ENCODE data around the gene ABLIM2. TPM values are rescaled to one million over a fixed set of nuclear protein-coding genes. Genes with fewer than 3 reads are reported as not detected.

The ABLIM2 gene
- total and polyA plus RNA-seq, 2 experiments from 2014 or later = 1.5 to 4.3 TPM

DNA sequence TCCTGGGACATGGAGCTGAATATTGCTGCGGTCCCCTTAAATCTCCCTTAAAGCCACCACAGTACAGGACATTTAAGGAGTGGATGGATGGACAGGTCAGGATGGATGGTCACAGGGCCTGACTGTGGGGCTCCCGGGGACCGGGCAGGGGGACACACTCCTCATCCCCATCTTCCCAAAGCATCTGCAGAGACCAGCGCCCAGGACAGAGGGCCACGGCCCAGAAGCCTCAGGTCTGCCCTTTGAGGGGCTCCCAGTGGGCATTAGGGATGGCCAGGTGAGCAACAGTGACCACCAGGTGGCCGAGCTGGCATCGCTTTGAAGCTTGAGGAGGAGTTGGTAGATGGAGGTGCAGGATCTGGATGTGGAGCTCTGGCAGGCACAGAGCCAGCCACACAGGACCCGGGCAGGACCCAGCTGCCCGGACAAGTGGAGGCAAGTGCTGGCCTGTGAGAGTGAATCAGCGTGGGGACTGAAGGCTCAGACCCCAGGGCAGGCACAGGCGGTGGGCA, 51.4 kb downstream of the ABLIM2 start:
- no peaks in the 10 kb centered on the region for H3K9me2 ChIP-seq (ENCODE audit: insufficient read depth)
- H3K79me2 ChIP-seq (replicated peaks; ENCODE audit: insufficient read depth) = no peaks in the 10 kb centered on the region
- Mint-ChIP-seq H3K4me3 (no peak overlapping the region), H3K9me3 (peaks cover 2% of the 10 kb centered on the region; the same call in 1 of the 3 replicates), H3K27ac (no peak overlapping the region), H3K27me3 (ENCODE audit: insufficient read depth, low read depth, poor library complexity) (peaks cover 24% of the 10 kb centered on the region), H3K36me3 (ENCODE audit: low read depth) (no peaks in the 10 kb centered on the region; the same call in 2 of the 3 replicates), H3K4me1 (peaks cover 45% of the 10 kb centered on the region)
- H2AFZ ChIP-seq = no peak overlapping the region
- no peaks in the 10 kb centered on the region for H3K27me3 ChIP-seq (ENCODE audit: insufficient read depth)
- H3K27ac ChIP-seq (ENCODE audit: low read depth) = no peak overlapping the region
- ATAC-seq (no peak), DNase-seq (ENCODE audit: low spot score) (no peak)
- H4K20me1 ChIP-seq (replicated peaks; ENCODE audit: insufficient read depth) = no peaks in the 10 kb centered on the region
- no peak overlapping the region for H3K4me2 ChIP-seq
- H3K36me3 ChIP-seq (ENCODE audit: insufficient read depth) = no peaks in the 10 kb centered on the region
- peaks cover 34% of the 10 kb centered on the region for H3K4me1 ChIP-seq (ENCODE audit: insufficient read depth)
- no peaks in the 10 kb centered on the region for H3F3A ChIP-seq (replicated peaks; ENCODE audit: low read depth)
- no peak for TF ChIP-seq POLR2AphosphoS5 (IDR thresholded peaks at IDR 0.05; ENCODE audit: low read depth)
- TF ChIP-seq, protein P1, sequence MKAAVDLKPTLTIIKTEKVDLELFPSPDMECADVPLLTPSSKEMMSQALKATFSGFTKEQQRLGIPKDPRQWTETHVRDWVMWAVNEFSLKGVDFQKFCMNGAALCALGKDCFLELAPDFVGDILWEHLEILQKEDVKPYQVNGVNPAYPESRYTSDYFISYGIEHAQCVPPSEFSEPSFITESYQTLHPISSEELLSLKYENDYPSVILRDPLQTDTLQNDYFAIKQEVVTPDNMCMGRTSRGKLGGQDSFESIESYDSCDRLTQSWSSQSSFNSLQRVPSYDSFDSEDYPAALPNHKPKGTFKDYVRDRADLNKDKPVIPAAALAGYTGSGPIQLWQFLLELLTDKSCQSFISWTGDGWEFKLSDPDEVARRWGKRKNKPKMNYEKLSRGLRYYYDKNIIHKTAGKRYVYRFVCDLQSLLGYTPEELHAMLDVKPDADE (IDR thresholded peaks at IDR 0.05) = no peak
- TF ChIP-seq EZH2phosphoT487 (IDR thresholded peaks at IDR 0.05; ENCODE audit: unreplicated experiment) = no peak
- TF ChIP-seq, protein P2, sequence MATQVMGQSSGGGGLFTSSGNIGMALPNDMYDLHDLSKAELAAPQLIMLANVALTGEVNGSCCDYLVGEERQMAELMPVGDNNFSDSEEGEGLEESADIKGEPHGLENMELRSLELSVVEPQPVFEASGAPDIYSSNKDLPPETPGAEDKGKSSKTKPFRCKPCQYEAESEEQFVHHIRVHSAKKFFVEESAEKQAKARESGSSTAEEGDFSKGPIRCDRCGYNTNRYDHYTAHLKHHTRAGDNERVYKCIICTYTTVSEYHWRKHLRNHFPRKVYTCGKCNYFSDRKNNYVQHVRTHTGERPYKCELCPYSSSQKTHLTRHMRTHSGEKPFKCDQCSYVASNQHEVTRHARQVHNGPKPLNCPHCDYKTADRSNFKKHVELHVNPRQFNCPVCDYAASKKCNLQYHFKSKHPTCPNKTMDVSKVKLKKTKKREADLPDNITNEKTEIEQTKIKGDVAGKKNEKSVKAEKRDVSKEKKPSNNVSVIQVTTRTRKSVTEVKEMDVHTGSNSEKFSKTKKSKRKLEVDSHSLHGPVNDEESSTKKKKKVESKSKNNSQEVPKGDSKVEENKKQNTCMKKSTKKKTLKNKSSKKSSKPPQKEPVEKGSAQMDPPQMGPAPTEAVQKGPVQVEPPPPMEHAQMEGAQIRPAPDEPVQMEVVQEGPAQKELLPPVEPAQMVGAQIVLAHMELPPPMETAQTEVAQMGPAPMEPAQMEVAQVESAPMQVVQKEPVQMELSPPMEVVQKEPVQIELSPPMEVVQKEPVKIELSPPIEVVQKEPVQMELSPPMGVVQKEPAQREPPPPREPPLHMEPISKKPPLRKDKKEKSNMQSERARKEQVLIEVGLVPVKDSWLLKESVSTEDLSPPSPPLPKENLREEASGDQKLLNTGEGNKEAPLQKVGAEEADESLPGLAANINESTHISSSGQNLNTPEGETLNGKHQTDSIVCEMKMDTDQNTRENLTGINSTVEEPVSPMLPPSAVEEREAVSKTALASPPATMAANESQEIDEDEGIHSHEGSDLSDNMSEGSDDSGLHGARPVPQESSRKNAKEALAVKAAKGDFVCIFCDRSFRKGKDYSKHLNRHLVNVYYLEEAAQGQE (IDR thresholded peaks at IDR 0.05; ENCODE audit: unreplicated experiment) = no peak
- TF ChIP-seq, protein P3, sequence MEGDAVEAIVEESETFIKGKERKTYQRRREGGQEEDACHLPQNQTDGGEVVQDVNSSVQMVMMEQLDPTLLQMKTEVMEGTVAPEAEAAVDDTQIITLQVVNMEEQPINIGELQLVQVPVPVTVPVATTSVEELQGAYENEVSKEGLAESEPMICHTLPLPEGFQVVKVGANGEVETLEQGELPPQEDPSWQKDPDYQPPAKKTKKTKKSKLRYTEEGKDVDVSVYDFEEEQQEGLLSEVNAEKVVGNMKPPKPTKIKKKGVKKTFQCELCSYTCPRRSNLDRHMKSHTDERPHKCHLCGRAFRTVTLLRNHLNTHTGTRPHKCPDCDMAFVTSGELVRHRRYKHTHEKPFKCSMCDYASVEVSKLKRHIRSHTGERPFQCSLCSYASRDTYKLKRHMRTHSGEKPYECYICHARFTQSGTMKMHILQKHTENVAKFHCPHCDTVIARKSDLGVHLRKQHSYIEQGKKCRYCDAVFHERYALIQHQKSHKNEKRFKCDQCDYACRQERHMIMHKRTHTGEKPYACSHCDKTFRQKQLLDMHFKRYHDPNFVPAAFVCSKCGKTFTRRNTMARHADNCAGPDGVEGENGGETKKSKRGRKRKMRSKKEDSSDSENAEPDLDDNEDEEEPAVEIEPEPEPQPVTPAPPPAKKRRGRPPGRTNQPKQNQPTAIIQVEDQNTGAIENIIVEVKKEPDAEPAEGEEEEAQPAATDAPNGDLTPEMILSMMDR (conservative IDR thresholded peaks at IDR 0.05; ENCODE audit: low read depth in 2 of 2) = no peak
- no peak for TF ChIP-seq CREB1 (CRISPR knock-in tag; IDR thresholded peaks at IDR 0.05; ENCODE audit: low read depth)
- TF ChIP-seq NANOG (IDR thresholded peaks at IDR 0.05; ENCODE audit: borderline replicate concordance) = no peak
- no peak for TF ChIP-seq JUNB (IDR thresholded peaks at IDR 0.05; ENCODE audit: unreplicated experiment)
- TF ChIP-seq EZH2 (IDR thresholded peaks at IDR 0.05; ENCODE audit: low read depth, unreplicated experiment) = no peak
- TF ChIP-seq STAT1 (IDR thresholded peaks at IDR 0.05; ENCODE audit: unreplicated experiment) = no peak
- TF ChIP-seq, protein P4, sequence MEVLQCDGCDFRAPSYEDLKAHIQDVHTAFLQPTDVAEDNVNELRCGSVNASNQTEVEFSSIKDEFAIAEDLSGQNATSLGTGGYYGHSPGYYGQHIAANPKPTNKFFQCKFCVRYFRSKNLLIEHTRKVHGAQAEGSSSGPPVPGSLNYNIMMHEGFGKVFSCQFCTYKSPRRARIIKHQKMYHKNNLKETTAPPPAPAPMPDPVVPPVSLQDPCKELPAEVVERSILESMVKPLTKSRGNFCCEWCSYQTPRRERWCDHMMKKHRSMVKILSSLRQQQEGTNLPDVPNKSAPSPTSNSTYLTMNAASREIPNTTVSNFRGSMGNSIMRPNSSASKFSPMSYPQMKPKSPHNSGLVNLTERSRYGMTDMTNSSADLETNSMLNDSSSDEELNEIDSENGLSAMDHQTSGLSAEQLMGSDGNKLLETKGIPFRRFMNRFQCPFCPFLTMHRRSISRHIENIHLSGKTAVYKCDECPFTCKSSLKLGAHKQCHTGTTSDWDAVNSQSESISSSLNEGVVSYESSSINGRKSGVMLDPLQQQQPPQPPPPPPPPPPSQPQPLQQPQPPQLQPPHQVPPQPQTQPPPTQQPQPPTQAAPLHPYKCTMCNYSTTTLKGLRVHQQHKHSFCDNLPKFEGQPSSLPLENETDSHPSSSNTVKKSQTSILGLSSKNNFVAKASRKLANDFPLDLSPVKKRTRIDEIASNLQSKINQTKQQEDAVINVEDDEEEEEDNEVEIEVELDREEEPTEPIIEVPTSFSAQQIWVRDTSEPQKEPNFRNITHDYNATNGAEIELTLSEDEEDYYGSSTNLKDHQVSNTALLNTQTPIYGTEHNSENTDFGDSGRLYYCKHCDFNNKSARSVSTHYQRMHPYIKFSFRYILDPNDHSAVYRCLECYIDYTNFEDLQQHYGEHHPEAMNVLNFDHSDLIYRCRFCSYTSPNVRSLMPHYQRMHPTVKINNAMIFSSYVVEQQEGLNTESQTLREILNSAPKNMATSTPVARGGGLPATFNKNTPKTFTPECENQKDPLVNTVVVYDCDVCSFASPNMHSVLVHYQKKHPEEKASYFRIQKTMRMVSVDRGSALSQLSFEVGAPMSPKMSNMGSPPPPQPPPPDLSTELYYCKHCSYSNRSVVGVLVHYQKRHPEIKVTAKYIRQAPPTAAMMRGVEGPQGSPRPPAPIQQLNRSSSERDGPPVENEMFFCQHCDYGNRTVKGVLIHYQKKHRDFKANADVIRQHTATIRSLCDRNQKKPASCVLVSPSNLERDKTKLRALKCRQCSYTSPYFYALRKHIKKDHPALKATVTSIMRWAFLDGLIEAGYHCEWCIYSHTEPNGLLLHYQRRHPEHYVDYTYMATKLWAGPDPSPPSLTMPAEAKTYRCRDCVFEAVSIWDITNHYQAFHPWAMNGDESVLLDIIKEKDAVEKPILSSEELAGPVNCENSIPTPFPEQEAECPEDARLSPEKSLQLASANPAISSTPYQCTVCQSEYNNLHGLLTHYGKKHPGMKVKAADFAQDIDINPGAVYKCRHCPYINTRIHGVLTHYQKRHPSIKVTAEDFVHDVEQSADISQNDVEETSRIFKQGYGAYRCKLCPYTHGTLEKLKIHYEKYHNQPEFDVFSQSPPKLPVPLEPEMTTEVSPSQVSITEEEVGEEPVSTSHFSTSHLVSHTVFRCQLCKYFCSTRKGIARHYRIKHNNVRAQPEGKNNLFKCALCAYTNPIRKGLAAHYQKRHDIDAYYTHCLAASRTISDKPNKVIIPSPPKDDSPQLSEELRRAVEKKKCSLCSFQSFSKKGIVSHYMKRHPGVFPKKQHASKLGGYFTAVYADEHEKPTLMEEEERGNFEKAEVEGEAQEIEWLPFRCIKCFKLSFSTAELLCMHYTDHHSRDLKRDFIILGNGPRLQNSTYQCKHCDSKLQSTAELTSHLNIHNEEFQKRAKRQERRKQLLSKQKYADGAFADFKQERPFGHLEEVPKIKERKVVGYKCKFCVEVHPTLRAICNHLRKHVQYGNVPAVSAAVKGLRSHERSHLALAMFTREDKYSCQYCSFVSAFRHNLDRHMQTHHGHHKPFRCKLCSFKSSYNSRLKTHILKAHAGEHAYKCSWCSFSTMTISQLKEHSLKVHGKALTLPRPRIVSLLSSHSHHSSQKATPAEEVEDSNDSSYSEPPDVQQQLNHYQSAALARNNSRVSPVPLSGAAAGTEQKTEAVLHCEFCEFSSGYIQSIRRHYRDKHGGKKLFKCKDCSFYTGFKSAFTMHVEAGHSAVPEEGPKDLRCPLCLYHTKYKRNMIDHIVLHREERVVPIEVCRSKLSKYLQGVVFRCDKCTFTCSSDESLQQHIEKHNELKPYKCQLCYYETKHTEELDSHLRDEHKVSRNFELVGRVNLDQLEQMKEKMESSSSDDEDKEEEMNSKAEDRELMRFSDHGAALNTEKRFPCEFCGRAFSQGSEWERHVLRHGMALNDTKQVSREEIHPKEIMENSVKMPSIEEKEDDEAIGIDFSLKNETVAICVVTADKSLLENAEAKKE (CRISPR knock-in tag; IDR thresholded peaks at IDR 0.05) = no peak
- no peak for TF ChIP-seq ZNF114 (CRISPR knock-in tag; IDR thresholded peaks at IDR 0.05)
- TF ChIP-seq ZNF331 (CRISPR knock-in tag; IDR thresholded peaks at IDR 0.05; ENCODE audit: low read depth) = no peak
- H3K4me3 ChIP-seq = no peak overlapping the region
